ENCODE results near the gene LRRC55.

Gene LRRC55

DNA sequence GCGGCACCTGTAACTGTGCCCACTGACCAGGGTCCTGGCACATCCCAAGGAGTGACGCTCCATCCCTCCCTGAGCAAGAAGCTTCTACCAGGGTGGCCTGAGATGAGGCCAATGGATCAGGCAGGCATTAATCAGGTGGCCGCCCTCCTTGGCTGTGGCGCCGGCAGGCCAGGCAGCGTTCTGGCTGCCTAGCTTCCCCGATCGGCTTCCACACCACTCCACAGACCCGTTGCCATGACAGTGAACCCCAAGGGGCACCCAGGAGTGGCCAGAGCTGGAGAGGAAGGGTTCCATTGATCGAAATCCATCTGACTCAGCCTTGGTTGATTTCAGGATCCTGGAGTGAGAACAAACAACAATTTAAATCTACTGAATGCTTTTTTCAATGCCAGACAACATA lies 20.5 kb downstream of the LRRC55 start:
- FAIRE-seq (no peak), DNase-seq (ENCODE audit: insufficient read length, low spot score) (no peak)
- TF ChIP-seq POLR2A (IDR thresholded peaks at IDR 0.05; ENCODE audit: low read depth, low read length) = no peak

DNA sequence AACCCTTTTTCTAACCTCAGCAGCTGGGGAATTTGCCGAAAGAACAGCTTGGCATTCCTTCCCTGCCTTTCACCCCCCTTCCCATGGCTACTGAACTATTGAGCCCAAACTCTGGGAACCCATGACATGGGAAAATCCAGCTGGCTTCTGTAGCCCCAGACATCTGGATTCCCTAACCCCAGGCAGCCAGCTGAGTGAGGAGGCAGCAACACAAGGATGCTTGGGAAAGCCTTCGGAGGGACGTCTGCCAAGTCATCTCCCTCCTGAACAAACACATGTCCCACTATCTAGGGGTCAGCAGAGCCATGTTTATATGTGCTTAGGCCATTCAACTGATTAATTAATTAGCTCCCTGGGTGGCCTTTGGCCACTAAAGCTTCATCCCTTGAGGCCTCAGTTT lies 21.6 kb downstream of the LRRC55 start:
- FAIRE-seq (no peak), DNase-seq (ENCODE audit: insufficient read length, low spot score) (no peak)
- TF ChIP-seq POLR2A (IDR thresholded peaks at IDR 0.05; ENCODE audit: low read depth, low read length) = no peak

DNA sequence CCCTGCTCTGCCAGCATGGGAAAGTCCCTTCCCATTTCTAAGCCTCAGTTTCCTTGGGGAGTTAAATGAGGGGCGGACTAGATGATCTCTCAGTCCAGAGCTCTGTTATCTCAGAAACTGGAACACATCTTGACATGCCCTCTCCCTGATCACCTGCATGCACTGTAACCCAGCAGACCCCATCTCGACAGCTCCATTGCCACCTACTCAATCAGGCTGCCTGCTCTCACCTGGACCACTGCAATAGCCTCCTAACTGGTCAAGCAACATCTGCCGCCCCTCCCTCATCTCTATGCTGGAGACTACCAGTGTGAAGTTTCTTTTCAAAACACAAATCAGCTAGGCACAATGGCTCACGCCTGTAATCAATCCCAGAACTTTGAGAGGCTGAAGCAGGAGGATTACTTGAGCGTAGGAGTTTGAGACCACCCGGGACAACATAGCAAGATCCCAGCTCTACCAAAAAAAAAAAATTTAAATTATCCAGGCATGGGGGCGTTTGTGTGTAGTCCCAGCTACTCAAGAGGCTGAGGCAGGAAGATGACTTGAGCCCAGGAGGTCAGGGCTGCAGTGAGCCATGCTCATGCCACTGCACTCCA lies 22.2 kb downstream of the LRRC55 start:
- FAIRE-seq = no peak
- no peak for TF ChIP-seq POLR2A (IDR thresholded peaks at IDR 0.05; ENCODE audit: low read depth, low read length)
- DNase-seq (ENCODE audit: insufficient read length, low spot score) = no peak

- no peak for DNase-seq (ENCODE audit: insufficient read length, low spot score)
- TF ChIP-seq POLR2A (IDR thresholded peaks at IDR 0.05; ENCODE audit: low read depth, low read length) = no peak
- no peak for FAIRE-seq
These were observed 23.4 kb downstream of the LRRC55 start for GRCh38 chr11:57205041-57205641.

GRCh38 chr11:57207168-57207567 lies 25.4 kb downstream of the LRRC55 start:
- TF ChIP-seq POLR2A (IDR thresholded peaks at IDR 0.05; ENCODE audit: low read depth, low read length) = no peak
- no peak for FAIRE-seq

DNA sequence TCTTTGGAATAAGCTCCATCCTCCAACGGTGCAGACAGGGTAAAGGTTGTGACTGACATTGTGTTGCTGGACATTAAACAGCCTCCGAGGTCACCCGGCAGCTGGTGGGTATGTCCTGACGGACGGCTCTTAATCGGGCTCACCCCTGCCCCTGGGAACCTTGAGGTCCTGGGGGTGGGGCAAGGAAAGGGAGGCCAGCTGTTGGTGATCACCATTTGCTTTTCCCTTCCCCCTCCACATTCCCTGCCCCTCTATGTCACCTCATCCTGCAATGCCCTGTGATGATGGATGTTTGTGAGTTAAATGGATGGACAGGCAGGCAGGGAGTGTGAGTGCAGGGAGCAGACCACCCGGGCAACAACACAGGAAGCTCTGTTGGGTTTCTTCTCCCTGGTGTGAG lies 29.0 kb downstream of the LRRC55 start:
- no peak for TF ChIP-seq POLR2A (IDR thresholded peaks at IDR 0.05; ENCODE audit: low read depth, low read length)
- FAIRE-seq (no peak), DNase-seq (ENCODE audit: insufficient read length, low spot score) (no peak)

More at GRCh38 chr11:57207168-57207567, 25.4 kb downstream of the LRRC55 start:
- no peak for DNase-seq (ENCODE audit: insufficient read length, low spot score)

DNA sequence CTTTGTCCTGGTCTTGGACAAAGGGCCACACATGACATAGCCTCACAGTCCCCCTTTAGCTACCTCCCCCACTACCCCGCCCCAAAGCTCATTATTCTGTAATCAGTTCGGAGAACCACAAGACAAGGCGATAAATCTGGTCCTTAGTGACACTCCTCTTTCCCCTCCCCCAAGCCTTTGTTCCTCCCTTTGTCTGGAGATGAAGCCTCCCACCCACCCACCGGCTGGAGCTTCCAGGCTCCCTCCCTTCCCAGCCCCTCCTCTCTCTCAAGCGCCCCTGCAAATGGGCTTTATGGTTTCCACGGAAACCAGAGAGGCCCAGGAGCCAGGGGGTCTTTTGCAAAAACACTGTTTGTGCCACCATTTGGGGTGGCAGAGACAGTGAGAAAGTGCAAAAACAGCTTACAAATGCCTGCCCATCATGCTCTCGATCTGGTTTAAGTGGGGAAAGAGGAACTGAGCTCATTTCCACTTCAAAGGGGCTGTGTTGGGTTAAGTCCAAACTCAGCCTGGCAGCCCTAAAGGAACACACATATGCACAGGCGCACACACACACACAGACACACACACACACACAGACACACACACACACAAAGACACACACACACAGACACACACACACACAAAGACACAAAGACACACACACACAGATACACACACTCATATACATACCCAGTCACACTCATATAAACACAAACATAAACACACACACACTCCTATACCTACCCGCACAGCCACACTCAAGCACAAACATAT lies 31.8 kb downstream of the LRRC55 start:
- DNase-seq (ENCODE audit: insufficient read length, low spot score) = no peak
- FAIRE-seq = no peak
- no peak for TF ChIP-seq POLR2A (IDR thresholded peaks at IDR 0.05; ENCODE audit: low read depth, low read length)

- no peak for FAIRE-seq
- no peak for DNase-seq (ENCODE audit: insufficient read length, low spot score)
- no peak for TF ChIP-seq POLR2A (IDR thresholded peaks at IDR 0.05; ENCODE audit: low read depth, low read length)
These were observed 32.3 kb downstream of the LRRC55 start for GRCh38 chr11:57214098-57214417.

- FAIRE-seq = no peak
These were observed 32.7 kb downstream of the LRRC55 start for GRCh38 chr11:57214494-57214893.

GRCh38 chr11:57216463-57216862 lies 34.7 kb downstream of the LRRC55 start:
- FAIRE-seq (no peak), DNase-seq (ENCODE audit: insufficient read length, low spot score) (no peak)
- no peak for TF ChIP-seq POLR2A (IDR thresholded peaks at IDR 0.05; ENCODE audit: low read depth, low read length)

More at GRCh38 chr11:57214494-57214893, 32.7 kb downstream of the LRRC55 start:
- no peak for TF ChIP-seq POLR2A (IDR thresholded peaks at IDR 0.05; ENCODE audit: low read depth, low read length)
- peak; percentile 40 for DNase-seq (ENCODE audit: insufficient read length, low spot score)

DNA sequence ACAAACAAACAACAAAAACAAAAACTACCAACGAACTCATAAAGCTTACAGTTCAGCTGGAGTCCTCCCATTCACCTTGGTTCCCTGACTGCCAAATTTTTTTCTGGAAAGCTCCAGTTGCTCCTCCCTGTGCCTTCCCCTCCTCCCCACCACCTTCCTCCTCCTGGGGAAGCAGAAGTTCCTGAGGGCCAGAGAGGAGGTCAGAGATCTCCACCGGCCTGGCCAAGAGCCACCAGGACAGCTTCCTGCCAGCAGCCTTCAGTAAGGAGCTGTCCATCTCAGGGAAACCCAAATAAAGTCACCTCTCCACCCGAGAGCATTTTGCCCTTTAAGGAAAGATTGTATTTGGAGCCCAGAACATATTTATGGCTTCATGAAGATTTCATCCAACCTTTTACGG lies 35.3 kb downstream of the LRRC55 start:
- FAIRE-seq = no peak
- no peak for DNase-seq (ENCODE audit: insufficient read length, low spot score)
- no peak for TF ChIP-seq POLR2A (IDR thresholded peaks at IDR 0.05; ENCODE audit: low read depth, low read length)

- no peak for TF ChIP-seq POLR2A (IDR thresholded peaks at IDR 0.05; ENCODE audit: low read depth, low read length)
- no peak for FAIRE-seq
- no peak for DNase-seq (ENCODE audit: insufficient read length, low spot score)
These were observed 37.4 kb downstream of the LRRC55 start for GRCh38 chr11:57219021-57219627.

DNA sequence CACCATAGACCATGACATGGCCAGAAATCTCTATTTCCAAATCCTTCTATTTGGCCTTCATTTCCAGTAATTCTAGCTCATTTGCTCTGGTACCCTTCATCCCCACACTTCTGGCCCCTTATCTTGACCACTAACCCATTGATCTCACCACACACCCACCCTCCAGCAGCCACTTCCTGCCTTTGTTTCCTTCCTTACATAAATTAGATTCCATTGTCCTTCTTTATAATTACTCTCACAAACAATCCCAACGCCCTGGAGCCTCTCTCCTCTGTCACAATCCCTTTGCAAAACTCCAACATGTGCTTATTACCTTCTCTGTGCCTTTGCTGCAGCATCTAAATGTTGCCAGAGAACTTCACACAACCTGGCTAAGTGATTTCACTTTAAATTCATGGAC lies 40.5 kb downstream of the LRRC55 start:
- FAIRE-seq (no peak), DNase-seq (ENCODE audit: insufficient read length, low spot score) (no peak)
- no peak for TF ChIP-seq POLR2A (IDR thresholded peaks at IDR 0.05; ENCODE audit: low read depth, low read length)

GRCh38 chr11:57223601-57224000 lies 41.8 kb downstream of the LRRC55 start:
- no peak for TF ChIP-seq POLR2A (IDR thresholded peaks at IDR 0.05; ENCODE audit: low read depth, low read length)
- FAIRE-seq (no peak), DNase-seq (ENCODE audit: insufficient read length, low spot score) (no peak)

Measured in H54 (cell line).